ENCODE results near the gene ALKBH5.

Gene ALKBH5

GRCh38 chr17:18183334-18184142 is at the start of gene ALKBH5:
Gene ALKBH5 (plus strand): TSS chr17:18183828. CDS start chr17:18184244, 416 bp downstream.
- peak; percentile 99 for DNase-seq (ENCODE audit: low spot score)

GRCh38 chr17:18136357-18136756 is 47.3 kb upstream of the ALKBH5 start:
- no peak for DNase-seq (ENCODE audit: low spot score)

GRCh38 chr17:18138065-18138749 is 45.4 kb upstream of the ALKBH5 start:
- DNase-seq (ENCODE audit: low spot score): no peak

GRCh38 chr17:18139092-18139491 is 44.5 kb upstream of the ALKBH5 start:
- DNase-seq (ENCODE audit: low spot score): no peak

GRCh38 chr17:18139498-18139897 is 44.1 kb upstream of the ALKBH5 start:
- DNase-seq (ENCODE audit: low spot score): no peak

- DNase-seq (ENCODE audit: low spot score): no peak
Measured at GRCh38 chr17:18139949-18140348, 43.7 kb upstream of the ALKBH5 start.

GRCh38 chr17:18140648-18141047 is 43.0 kb upstream of the ALKBH5 start:
- DNase-seq (ENCODE audit: low spot score): no peak

GRCh38 chr17:18141210-18141803 is 42.3 kb upstream of the ALKBH5 start:
- peak; percentile 67 for DNase-seq (ENCODE audit: low spot score)

GRCh38 chr17:18142417-18142816 is 41.2 kb upstream of the ALKBH5 start:
- DNase-seq (ENCODE audit: low spot score): no peak

GRCh38 chr17:18143044-18143936 is 40.3 kb upstream of the ALKBH5 start:
- no peak for DNase-seq (ENCODE audit: low spot score)

GRCh38 chr17:18144261-18144660 is 39.4 kb upstream of the ALKBH5 start:
- no peak for DNase-seq (ENCODE audit: low spot score)

GRCh38 chr17:18144855-18145254 is 38.8 kb upstream of the ALKBH5 start:
- no peak for DNase-seq (ENCODE audit: low spot score)

GRCh38 chr17:18145811-18146210 is 37.8 kb upstream of the ALKBH5 start:
- no peak for DNase-seq (ENCODE audit: low spot score)

GRCh38 chr17:18146259-18146658 is 37.4 kb upstream of the ALKBH5 start:
- no peak for DNase-seq (ENCODE audit: low spot score)

- DNase-seq (ENCODE audit: low spot score): no peak
Measured at GRCh38 chr17:18146980-18147379, 36.6 kb upstream of the ALKBH5 start.

- no peak for DNase-seq (ENCODE audit: low spot score)
Measured at GRCh38 chr17:18148586-18148985, 35.0 kb upstream of the ALKBH5 start.

GRCh38 chr17:18151290-18151689 is 32.3 kb upstream of the ALKBH5 start:
- DNase-seq (ENCODE audit: low spot score): no peak

GRCh38 chr17:18155179-18155578 is 28.4 kb upstream of the ALKBH5 start:
- DNase-seq (ENCODE audit: low spot score): no peak

GRCh38 chr17:18156171-18156975 is 27.3 kb upstream of the ALKBH5 start:
- DNase-seq (ENCODE audit: low spot score): no peak

- DNase-seq (ENCODE audit: low spot score): no peak
Measured at GRCh38 chr17:18156976-18157280, 26.7 kb upstream of the ALKBH5 start.

GRCh38 chr17:18157354-18157985 is 26.2 kb upstream of the ALKBH5 start:
- DNase-seq (ENCODE audit: low spot score): no peak

Data from activated CD4-positive, alpha-beta T cell treated with anti-CD3 and anti-CD28 coated beads, Interleukin-2, Interleukin-4, amounts not matched to agents 100 ng/mL and 50 ng/mL, durations not matched to agents 16 hours and 8 hours (primary cell).